GM12873 (cell line): Measurements from ENCODE around the gene APOC4.

Experiments used
- TF ChIP-seq, protein P1 (sequence below): IDR thresholded peaks from 2 replicates; pipeline ENCODE4 v1.5.1; 2012; ENCODE audit warnings: low read depth, mild to moderate bottlenecking, moderate library complexity, low read length, control low read depth; ENCODE audit not compliant: insufficient read depth; ENCODE audit errors: missing control alignments

Gene APOC4

DNA sequence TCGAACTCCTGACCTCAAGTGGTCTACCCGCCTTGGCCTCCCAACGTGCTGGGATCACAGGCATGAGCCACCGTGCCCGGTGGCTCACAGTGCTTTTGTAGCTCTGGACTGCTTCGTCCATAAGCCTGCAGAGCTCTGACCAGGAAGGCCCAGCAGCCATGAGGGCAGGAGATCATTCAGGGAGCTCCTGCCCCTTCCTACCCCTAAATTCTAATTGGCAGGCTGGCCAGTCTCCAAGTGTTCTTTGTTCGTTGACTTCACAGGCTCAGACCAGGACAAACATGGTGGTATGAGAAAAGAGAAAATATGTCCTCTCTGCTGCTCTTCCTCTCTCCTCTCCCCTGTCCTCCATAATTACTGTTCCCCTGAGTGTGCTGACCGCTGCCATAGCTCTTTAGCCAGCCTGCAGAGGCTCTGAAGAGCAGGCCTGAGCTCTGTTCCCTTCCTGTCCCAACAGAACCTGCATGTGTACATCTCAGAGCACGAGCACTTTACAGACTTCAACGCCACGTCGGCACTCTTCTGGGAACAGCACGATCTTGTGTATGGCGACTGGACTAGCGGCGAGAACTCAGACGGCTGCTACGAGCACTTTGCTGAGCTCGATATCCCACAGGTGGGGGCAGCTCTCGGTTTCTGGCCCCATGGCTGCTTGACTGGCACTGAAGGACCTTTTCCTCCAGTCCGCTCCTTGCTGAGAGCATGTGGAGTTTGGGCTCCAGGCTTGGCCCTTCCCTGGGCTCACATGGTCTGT, 32.1 kb downstream of the APOC4 start:
- TF ChIP-seq, protein P1, sequence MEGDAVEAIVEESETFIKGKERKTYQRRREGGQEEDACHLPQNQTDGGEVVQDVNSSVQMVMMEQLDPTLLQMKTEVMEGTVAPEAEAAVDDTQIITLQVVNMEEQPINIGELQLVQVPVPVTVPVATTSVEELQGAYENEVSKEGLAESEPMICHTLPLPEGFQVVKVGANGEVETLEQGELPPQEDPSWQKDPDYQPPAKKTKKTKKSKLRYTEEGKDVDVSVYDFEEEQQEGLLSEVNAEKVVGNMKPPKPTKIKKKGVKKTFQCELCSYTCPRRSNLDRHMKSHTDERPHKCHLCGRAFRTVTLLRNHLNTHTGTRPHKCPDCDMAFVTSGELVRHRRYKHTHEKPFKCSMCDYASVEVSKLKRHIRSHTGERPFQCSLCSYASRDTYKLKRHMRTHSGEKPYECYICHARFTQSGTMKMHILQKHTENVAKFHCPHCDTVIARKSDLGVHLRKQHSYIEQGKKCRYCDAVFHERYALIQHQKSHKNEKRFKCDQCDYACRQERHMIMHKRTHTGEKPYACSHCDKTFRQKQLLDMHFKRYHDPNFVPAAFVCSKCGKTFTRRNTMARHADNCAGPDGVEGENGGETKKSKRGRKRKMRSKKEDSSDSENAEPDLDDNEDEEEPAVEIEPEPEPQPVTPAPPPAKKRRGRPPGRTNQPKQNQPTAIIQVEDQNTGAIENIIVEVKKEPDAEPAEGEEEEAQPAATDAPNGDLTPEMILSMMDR, result no peak

DNA sequence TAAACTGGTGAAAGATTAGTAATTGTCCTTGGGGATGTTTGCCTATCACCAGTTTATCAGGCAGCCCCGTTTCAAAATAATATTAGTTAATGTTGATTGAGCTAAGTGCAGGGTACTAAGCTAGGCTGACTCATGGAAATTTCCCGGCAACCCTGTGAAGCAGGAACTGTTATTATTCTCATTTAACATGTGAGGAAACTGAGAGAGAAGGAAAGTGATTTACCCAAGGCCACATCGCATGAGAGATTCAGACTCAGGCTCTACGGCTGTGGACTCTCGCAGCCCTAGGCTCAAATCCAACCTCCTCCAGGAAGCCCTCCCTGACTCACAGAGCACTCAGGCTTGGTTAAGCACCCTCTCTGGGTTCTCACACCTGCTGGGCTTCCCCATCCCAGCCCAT, 32.8 kb downstream of the APOC4 start:
- TF ChIP-seq, protein P1, result no peak

DNA sequence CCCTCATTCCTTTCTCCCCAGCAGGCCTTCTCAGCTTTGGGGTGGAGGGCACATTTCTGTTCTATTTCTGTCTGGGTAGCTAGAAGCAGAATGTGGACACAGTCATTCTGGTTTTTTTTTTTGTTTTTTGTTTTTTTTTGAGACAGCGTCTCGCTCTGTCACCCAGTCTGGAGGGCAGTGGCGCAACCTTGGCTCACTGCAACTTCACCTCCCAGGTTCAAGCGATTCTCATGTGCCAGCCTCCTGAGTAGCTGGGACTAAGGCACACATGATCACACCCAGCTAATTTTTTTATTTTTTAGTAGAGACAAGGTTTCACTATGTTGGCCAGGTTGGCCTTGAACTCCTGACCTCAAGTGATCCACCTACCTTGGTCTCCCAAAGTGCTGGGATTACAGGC, 33.4 kb downstream of the APOC4 start:
- TF ChIP-seq, protein P1, result no peak

DNA sequence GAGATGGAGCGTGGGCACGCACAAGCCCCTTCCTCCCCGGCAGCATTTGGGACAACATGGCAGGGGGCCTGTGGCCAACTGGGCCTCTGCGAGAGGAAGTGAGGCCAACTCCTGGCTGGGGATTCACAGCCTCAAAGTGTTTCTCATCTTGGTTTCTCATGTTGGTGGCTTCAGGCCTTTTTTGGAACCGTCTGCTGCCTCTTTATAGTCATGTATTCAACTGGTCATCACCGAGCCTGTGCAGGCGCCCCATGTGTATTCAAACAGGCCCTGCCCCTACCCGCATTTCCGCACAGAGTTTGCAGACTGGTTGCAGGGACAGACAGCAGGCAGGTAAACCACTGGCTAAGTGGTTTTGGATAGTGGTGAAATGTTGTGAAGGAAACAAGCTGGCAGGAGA, 42.0 kb downstream of the APOC4 start:
- TF ChIP-seq, protein P1, result no peak

DNA sequence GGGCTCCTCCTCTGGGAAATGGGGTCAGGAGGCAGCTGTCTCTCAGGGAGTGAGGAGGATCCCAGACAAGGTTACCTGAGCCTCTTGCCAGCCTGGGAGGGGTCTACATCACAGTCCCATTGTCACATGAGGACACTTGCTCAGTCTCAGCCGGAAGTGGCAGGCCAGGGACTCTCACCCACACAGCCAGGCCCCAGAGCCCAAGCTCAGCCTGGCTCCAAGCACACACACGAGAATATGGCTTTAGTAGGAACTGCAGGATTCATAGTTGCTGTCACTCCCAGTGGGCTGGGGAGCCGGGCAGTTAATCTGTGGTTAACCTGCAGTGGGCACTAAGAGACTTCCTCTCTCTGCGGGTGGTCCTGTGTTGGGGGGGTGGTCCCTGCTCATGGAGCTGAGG, 43.4 kb downstream of the APOC4 start:
- TF ChIP-seq, protein P1, result no peak

DNA sequence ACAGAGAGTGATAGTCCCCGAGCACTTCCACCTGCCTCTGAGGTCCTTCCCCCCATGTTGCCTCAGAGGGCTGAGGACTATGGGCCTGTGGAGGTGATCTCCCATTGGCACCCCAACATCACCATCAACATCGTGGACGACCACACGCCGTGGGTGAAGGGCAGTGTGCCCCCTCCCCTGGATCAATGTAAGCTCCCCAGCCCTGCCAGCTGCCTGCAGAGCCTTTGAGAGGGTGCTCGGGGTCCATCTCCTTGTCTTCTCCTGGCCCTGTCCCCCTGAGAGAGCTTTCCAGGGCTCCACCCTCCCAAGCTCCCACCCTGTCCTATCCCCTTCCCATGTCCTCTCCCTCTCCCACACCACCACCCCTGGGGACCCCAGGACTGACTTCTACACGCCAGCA, 44.4 kb downstream of the APOC4 start:
- TF ChIP-seq, protein P1, result no peak

DNA sequence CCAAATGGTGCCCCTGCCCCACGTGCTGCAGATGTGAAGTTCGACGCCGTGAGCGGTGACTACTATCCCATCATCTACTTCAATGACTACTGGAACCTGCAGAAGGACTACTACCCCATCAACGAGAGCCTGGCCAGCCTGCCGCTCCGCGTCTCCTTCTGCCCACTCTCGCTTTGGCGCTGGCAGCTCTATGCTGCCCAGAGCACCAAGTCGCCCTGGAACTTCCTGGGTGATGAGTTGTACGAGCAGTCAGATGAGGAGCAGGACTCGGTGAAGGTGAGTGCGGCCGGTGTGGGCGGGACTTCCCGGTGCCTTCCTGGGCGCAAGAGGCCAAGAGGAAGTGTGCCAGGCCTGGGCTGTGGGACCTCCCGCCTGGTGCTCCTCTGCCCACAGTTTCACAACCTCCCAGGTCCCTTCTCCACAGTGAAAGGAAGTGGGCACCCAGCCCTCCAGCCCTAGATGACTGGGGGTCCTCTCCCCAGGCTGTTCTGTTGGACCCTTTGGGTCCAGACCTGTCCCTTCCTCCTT, 45.2 kb downstream of the APOC4 start:
- TF ChIP-seq, protein P1, result no peak
